ENCODE results near the gene COQ8B. TPM values are rescaled to one million over a fixed set of nuclear protein-coding genes. Genes with fewer than 3 reads are reported as not detected.

Gene COQ8B
- total RNA-seq, 1 donor from 2014 or later, result 58.6 TPM

DNA sequence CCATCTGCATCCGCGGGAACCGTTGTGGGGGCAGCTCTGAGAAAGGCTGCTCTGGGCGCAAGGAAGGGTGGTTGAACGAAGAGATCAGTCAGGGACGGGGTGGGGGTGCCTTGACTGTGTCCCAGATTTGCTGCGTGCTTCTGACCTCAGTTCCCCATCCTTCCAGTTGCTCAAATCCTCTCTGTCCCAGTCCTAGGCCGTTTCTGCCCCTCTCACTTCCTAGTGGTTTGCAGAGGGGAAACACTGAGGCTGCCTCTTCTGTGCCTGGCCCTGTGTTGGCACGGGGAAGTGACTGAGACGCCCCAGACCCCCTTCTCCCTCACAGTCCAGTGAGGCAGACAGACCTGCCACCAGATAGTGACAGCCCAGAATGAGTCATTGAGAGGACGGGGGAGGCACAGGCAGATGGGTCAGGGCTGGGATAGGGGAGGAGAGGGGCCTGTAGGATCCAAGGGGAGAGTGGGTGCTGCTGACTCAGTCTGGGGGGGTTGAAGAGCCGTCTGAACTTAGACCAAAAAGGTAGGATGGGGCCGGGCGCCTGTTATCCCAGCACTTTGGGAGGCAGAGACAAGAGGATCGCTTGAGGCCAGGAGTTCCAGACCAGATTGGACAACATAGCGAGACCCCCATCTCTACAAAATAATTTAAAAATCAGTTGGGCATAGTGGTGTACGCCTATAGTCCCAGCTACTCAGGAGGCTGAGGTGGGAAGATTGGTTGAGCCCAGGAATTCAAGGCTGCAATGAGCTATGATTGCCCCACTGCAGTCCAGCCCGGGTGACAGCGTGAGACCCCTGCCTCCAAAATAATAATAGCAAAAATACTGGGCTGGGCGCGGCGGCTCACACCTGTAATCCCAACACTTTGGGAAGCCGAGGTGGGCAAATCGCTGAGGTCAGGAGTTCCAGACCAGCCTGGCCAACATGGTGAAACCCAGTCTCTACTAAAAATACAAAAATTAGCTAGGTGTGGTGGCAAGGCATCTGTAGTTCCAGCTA is 52.7 kb downstream of the COQ8B start:
- Mint-ChIP-seq H3K4me3 (ENCODE audit: low read depth) (peak overlapping the region; percentile 72), H3K27me3 (peaks cover 12% of the 10 kb centered on the region), H3K9me3 (ENCODE audit: low read depth) (no peaks in the 10 kb centered on the region), H3K36me3 (ENCODE audit: insufficient read depth) (peaks cover 1% of the 10 kb centered on the region), H3K4me1 (ENCODE audit: low read depth) (no peaks in the 10 kb centered on the region), H3K27ac (no peak overlapping the region)
- DNase-seq (ENCODE audit: low spot score, unreplicated experiment), result no peak
- TF ChIP-seq, protein P1, sequence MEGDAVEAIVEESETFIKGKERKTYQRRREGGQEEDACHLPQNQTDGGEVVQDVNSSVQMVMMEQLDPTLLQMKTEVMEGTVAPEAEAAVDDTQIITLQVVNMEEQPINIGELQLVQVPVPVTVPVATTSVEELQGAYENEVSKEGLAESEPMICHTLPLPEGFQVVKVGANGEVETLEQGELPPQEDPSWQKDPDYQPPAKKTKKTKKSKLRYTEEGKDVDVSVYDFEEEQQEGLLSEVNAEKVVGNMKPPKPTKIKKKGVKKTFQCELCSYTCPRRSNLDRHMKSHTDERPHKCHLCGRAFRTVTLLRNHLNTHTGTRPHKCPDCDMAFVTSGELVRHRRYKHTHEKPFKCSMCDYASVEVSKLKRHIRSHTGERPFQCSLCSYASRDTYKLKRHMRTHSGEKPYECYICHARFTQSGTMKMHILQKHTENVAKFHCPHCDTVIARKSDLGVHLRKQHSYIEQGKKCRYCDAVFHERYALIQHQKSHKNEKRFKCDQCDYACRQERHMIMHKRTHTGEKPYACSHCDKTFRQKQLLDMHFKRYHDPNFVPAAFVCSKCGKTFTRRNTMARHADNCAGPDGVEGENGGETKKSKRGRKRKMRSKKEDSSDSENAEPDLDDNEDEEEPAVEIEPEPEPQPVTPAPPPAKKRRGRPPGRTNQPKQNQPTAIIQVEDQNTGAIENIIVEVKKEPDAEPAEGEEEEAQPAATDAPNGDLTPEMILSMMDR (IDR thresholded peaks at IDR 0.05; ENCODE audit: unreplicated experiment), result no peak

DNA sequence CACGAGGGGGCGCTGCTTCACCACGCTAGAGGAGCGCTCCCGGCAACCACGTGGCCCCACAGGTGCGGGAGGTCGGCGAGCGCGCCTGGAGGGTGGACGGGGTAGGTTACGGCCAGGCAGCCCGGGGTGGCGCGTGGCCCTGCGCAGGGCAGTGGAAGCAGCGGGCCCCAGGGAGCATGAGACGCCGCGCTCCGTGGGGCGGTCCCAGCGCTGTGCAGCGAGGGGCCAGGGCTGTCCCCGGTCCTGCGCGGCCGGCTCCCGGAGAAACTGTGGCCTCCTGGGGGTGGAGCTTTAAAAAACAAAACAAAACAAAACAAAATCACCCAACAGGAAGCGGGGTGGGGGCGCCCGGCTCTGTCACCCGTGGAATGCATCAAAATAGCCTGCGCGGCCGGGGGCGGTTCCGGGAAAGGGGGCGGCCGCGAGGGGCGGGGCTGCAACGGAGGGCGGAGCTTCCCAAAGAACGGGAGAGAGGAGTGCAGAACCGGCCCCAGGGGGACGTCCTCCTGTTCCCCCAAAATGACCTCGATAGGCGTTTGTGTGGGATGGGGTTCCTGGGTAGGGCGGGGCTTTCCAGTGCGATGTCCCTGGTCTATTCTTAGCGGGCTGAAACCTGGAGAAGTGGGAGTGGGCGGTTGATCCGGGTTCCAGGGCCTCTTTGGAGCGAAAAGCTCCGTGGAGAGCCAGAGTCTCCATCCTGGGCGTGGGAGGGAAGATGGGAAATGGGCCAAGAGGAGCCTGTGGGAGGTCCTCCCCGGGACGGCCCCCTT is 53.6 kb downstream of the COQ8B start:
- TF ChIP-seq, protein P1 (IDR thresholded peaks at IDR 0.05; ENCODE audit: unreplicated experiment), result peak; percentile 97
- H3K4me3 Mint-ChIP-seq (ENCODE audit: low read depth), result peak overlapping the region; percentile 72
- no peaks in the 10 kb centered on the region for H3K9me3 Mint-ChIP-seq (ENCODE audit: low read depth)
- no peaks in the 10 kb centered on the region for H3K36me3 Mint-ChIP-seq (ENCODE audit: insufficient read depth)
- H3K4me1 Mint-ChIP-seq (ENCODE audit: low read depth), result no peaks in the 10 kb centered on the region
- H3K27me3 Mint-ChIP-seq, result peaks cover 12% of the 10 kb centered on the region
- H3K27ac Mint-ChIP-seq, result no peak overlapping the region
- peak; percentile 90 for DNase-seq (ENCODE audit: low spot score, unreplicated experiment)

DNA sequence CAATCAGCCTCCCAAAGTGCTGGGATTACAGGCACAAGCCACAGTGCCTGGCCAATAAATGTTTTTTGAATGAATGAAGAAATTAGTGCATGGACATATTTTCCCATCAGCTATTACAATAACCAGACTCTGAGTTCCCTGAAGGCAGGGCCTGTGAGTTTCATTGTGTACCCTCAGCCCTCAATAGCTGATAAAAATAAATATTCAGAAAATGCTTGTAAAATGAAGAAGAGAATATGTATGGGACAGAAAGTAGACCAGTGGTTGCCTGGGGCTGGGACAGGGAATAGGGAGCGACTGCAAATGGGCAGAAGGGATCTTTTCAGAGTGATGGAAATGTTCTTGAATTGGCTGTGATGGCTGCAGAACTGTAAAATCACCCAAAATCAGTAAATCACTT is 55.1 kb downstream of the COQ8B start:
- TF ChIP-seq, protein P1 (IDR thresholded peaks at IDR 0.05; ENCODE audit: unreplicated experiment), result no peak
- Mint-ChIP-seq H3K9me3 (ENCODE audit: low read depth) (no peaks in the 10 kb centered on the region), H3K4me1 (ENCODE audit: low read depth) (no peaks in the 10 kb centered on the region), H3K4me3 (ENCODE audit: low read depth) (peak overlapping the region; percentile 37), H3K27ac (no peak overlapping the region), H3K27me3 (peaks cover 17% of the 10 kb centered on the region), H3K36me3 (ENCODE audit: insufficient read depth) (no peaks in the 10 kb centered on the region)
- DNase-seq (ENCODE audit: low spot score, unreplicated experiment), result no peak

DNA sequence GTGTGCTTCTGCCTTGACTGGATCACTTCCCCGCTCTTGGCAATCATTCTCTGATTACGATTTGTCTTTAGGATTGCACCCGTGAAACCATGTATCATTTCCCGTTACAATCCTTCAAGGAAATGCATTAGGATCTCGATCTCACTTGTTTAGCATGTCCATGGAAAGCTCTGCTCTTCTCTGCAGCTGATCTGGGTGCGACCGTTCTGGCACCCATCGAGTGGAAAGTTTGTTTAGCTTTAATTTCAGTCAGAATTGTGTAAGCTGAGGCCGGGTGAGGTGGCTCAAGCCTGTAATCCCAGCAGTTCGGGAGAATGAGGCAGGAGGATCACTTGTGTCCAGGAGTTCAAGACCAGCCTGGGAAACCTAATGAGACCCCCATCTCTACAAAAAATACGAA is 57.1 kb downstream of the COQ8B start:
- H3K9me3 Mint-ChIP-seq (ENCODE audit: low read depth), result no peaks in the 10 kb centered on the region
- no peaks in the 10 kb centered on the region for H3K36me3 Mint-ChIP-seq (ENCODE audit: insufficient read depth)
- no peaks in the 10 kb centered on the region for H3K4me1 Mint-ChIP-seq (ENCODE audit: low read depth)
- TF ChIP-seq, protein P1 (IDR thresholded peaks at IDR 0.05; ENCODE audit: unreplicated experiment), result no peak
- no peak for DNase-seq (ENCODE audit: low spot score, unreplicated experiment)
- no peak overlapping the region for H3K4me3 Mint-ChIP-seq (ENCODE audit: low read depth)
- H3K27me3 Mint-ChIP-seq, result peaks cover 15% of the 10 kb centered on the region
- no peak overlapping the region for H3K27ac Mint-ChIP-seq

DNA sequence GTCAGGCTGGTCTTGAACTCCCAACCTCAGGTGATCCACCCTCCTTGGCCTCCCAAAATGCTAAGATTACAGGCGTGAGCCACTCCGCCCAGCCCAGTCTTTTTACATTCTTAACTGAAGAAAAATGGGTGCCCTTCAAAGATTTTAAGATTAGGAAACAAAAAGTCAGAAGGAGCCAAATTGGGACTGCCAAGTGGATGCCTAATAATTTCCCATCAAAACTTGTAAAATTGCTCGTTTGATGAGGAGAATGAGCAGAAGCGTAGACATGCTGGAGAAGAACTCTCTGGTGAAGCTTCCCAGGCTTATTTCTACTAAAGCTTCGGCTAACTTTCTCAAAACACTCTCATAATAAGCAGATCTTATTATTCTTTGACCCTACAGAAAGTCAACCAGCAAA is 57.6 kb downstream of the COQ8B start:
- Mint-ChIP-seq H3K4me1 (ENCODE audit: low read depth) (no peaks in the 10 kb centered on the region), H3K4me3 (ENCODE audit: low read depth) (no peak overlapping the region), H3K9me3 (ENCODE audit: low read depth) (no peaks in the 10 kb centered on the region), H3K36me3 (ENCODE audit: insufficient read depth) (no peaks in the 10 kb centered on the region), H3K27ac (no peak overlapping the region), H3K27me3 (peaks cover 15% of the 10 kb centered on the region)
- TF ChIP-seq, protein P1 (IDR thresholded peaks at IDR 0.05; ENCODE audit: unreplicated experiment), result no peak
- DNase-seq (ENCODE audit: low spot score, unreplicated experiment), result no peak
